ENCODE results near the gene MAP7D1. TPM values are rescaled to one million over a fixed set of nuclear protein-coding genes. Genes with fewer than 3 reads are reported as not detected.
A peak's percentile ranks its signal among the peaks of the same experiment; 100 is the strongest.
"Not testable (repeated sequence)": the region's sequence is repeated elsewhere in the genome, so short reads cannot be mapped to it uniquely, and the experiment has no call there.

MAP7D1 gene
- total RNA-seq, 4 donors from 2014 or later: 376 to 967 (median 474) TPM

DNA sequence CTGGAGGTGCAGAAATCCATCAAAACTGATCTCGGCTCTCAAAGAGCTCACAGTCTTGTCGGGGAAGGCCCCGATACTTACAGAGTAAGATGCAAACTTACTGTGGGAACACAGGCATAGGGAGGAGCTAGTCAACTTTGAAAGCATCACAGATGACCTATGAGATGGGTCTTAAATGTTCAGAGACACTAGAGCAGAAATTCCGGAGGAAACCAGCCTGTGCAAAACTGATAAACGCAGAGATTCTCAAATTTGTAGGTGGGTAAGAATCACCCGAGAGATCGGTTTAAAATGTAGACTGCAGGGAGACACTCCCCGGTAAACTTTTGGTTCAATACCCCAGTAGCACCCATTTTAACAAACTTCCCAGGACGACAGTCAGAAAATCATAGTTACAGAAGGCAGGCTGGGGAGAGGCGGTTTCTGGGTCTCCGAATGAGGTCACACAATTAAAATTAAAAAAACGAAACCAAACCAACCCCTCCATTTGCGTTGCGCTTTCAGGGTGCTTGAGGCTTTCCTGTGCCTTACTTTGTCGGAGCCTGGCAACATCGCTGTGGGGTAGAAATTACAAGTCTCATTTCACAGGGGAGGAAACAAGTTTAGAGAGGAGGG is 67.5 kb downstream of the MAP7D1 start:
- in situ Hi-C loops (cut with MboI; ENCODE audit: low sequenced_read_pairs in 4 of 4) (no loop called here), intact Hi-C loops (cut with DNase I; ENCODE audit: low total_unique reads) (no loop called here)
- DNase-seq (no peak), ATAC-seq (peak; percentile 40 to 41)
- TF ChIP-seq POLR2A (IDR thresholded peaks at IDR 0.05) (no peak), CTCF (IDR thresholded peaks at IDR 0.05 in 4 of 5, conservative IDR thresholded peaks at IDR 0.05 in 1 of 5) (no peak)
- Histone ChIP-seq H3K4me3 (peak overlapping the region; percentile 52 to 92 (median 70)), H3K4me1 (peaks cover 35 to 45% of the 10 kb centered on the region in 2 donors), H3K27ac (peak overlapping the region; percentile 89 to 99 (median 95)), H3K27me3 (no peaks in the 10 kb centered on the region), H3K36me3 (peaks cover 0 to 12% of the 10 kb centered on the region in 2 donors), H3K9me3 (no peaks in the 10 kb centered on the region)

- in situ Hi-C loops (cut with MboI; ENCODE audit: low sequenced_read_pairs in 4 of 4): no loop called here
- peaks cover 38 to 51% of the 10 kb centered on the region in 2 donors for H3K4me1 ChIP-seq
- ATAC-seq (peak; percentile 85 to 86), DNase-seq (peak; percentile 99 to 100)
- H3K4me3 ChIP-seq: peak within 1 kb of the TSS; percentile 69 to 97 (median 90)
- peak within 1 kb of the TSS; percentile 94 to 99 (median 98) for H3K27ac ChIP-seq
- TF ChIP-seq POLR2A (IDR thresholded peaks at IDR 0.05) (peak; percentile 99 to 100), CTCF (IDR thresholded peaks at IDR 0.05 in 4 of 5, conservative IDR thresholded peaks at IDR 0.05 in 1 of 5) (no peak)
- intact Hi-C loops (cut with DNase I; ENCODE audit: low total_unique reads): loop anchor here (1.0 to 2.0 kb wide), 2 partner anchors 57 to 75 kb away; partner anchors contain the start of gene TRAPPC3
- no peaks in the 10 kb centered on the region for H3K9me3 ChIP-seq
- H3K36me3 ChIP-seq: peaks cover 0 to 13% of the 10 kb centered on the region in 2 donors
- no peaks in the 10 kb centered on the region for H3K27me3 ChIP-seq
Measured at GRCh38 chr1:36223996-36224536, 68.1 kb downstream of the MAP7D1 start, which contains the start of gene THRAP3. THRAP3 (plus strand) TSS chr1:36224443; CDS start chr1:36282564, 58,121 bp downstream.

DNA sequence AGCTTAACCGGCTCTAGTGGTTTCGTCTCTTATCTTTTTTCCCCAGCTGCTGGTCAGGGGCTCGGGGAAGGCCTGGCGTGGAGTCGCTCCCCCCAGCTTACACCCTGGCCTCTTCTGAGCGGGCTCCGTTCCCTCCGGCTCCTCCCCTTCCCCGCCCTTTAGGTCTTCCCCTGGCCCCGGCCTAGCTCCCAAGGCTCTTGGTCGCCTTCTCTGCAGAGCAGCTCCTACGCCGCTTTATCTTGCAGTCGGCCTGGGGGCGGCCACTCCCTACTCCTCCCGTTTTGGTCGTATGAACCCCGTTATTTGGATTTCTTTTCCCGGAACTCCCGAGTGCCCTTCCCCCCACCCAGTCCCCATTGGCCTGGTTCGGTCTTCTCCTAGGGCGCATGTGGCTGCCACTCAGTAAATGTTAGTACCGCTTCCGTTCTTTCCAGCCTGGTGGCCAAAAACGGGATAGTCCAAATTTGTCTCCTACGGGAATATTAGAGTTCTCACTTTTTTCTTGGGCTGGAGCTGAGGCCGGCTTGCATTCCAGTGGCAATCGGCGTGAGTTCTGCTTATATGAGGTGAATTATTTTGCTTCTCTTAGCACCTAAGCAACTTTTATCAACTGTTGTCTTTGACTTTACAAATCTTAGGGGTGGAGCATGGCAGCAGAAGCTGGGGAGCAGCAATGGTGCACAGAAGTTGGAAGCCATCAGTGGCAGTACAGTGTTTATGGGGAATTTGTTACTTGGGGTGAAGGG is 68.8 kb downstream of the MAP7D1 start:
- Histone ChIP-seq H3K27me3 (no peaks in the 10 kb centered on the region), H3K27ac (peak overlapping the region; percentile 90 to 99 (median 98)), H3K36me3 (peaks cover 0 to 13% of the 10 kb centered on the region in 2 donors), H3K4me1 (peaks cover 38 to 51% of the 10 kb centered on the region in 2 donors), H3K4me3 (peak overlapping the region; percentile 58 to 97 (median 90)), H3K9me3 (no peaks in the 10 kb centered on the region)
- intact Hi-C loops (cut with DNase I; ENCODE audit: low total_unique reads) (loop anchor here (1.0 to 2.0 kb wide), 2 partner anchors 56 to 75 kb away; partner anchors contain the start of gene TRAPPC3), in situ Hi-C loops (cut with MboI; ENCODE audit: low sequenced_read_pairs in 4 of 4) (loop anchor here in 1 of 4 donors (5.0 kb wide), 1 partner anchor 63 kb away; no protein-coding TSS in a partner anchor)
- peak; percentile 75 to 76 for ATAC-seq
- DNase-seq: peak; percentile 78 to 87
- peak; percentile 46 to 78 (median 66) for TF ChIP-seq CTCF (IDR thresholded peaks at IDR 0.05 in 4 of 5, conservative IDR thresholded peaks at IDR 0.05 in 1 of 5)
- no peak for TF ChIP-seq POLR2A (IDR thresholded peaks at IDR 0.05)

GRCh38 chr1:36225283-36225899 is 69.4 kb downstream of the MAP7D1 start:
- in situ Hi-C loops (cut with MboI; ENCODE audit: low sequenced_read_pairs in 4 of 4): loop anchor here in 1 of 4 donors (5.0 kb wide), 1 partner anchor 62 kb away; no protein-coding TSS in a partner anchor
- H3K36me3 ChIP-seq: peaks cover 0 to 18% of the 10 kb centered on the region in 2 donors
- no peaks in the 10 kb centered on the region for H3K9me3 ChIP-seq
- H3K27ac ChIP-seq: peak overlapping the region; percentile 90 to 99 (median 98)
- no peaks in the 10 kb centered on the region for H3K27me3 ChIP-seq
- no peak for TF ChIP-seq CTCF (IDR thresholded peaks at IDR 0.05 in 4 of 5, conservative IDR thresholded peaks at IDR 0.05 in 1 of 5)
- TF ChIP-seq POLR2A (IDR thresholded peaks at IDR 0.05): peak in 1 of 2 donors; percentile 52
- DNase-seq: no peak
- H3K4me1 ChIP-seq: peaks cover 45 to 56% of the 10 kb centered on the region in 2 donors
- peak in 1 of 2 donors; percentile 20 for ATAC-seq
- intact Hi-C loops (cut with DNase I; ENCODE audit: low total_unique reads): loop anchor here (2.0 kb wide), 1 partner anchor 55 kb away; no protein-coding TSS in a partner anchor
- peak overlapping the region; percentile 58 to 97 (median 90) for H3K4me3 ChIP-seq

DNA sequence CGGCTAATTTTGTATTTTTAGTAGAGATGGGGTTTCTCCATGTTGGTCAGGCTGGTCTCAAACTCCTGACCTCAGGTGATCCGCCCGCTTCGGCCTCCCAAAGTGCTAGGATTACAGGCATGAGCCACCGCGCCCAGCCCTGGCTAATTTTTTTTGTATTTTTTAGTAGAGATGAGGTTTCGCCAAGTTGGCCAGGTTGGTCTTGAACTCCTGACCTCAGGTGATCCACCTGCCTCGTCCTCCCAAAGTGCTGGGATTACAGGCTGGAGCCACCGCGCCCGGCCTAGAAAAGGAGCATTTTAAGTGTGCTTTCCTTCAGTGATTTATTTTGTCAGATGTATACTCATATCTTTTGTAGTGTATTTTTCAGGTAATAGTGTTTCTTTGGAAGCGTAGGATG is 74.3 kb downstream of the MAP7D1 start:
- ATAC-seq; H3K27me3 ChIP-seq; intact Hi-C loops (cut with DNase I; ENCODE audit: low total_unique reads); H3K9me3 ChIP-seq; DNase-seq: not testable (repeated sequence)
- H3K4me3 ChIP-seq: peak overlapping the region in 1 of 4 donors; percentile 31
- H3K27ac ChIP-seq: peak overlapping the region; percentile 90 to 99 (median 98)
- H3K36me3 ChIP-seq: peaks cover 0 to 34% of the 10 kb centered on the region in 2 donors
- in situ Hi-C loops (cut with MboI; ENCODE audit: low sequenced_read_pairs in 4 of 4): loop anchor here in 1 of 4 donors (10.0 kb wide), 1 partner anchor 55 kb away; no protein-coding TSS in a partner anchor
- peaks cover 82 to 88% of the 10 kb centered on the region in 2 donors for H3K4me1 ChIP-seq
